GM19035 (cell line): ENCODE measurements around the gene FOSL2.

Experiments used
- ATAC-seq: cut with Tn5 transposase; IDR thresholded peaks from one replicate; pipeline ENCODE4 v1.9.1; 2021; ENCODE audit not compliant: unreplicated experiment

The FOSL2 gene

GRCh38 chr2:28408764-28409599, 16.3 kb downstream of the FOSL2 start:
- ATAC-seq = no peak

- no peak for ATAC-seq
Observed at GRCh38 chr2:28411166-28411755, 18.6 kb downstream of the FOSL2 start.

GRCh38 chr2:28411956-28412609, 19.4 kb downstream of the FOSL2 start:
- no peak for ATAC-seq

- ATAC-seq = no peak
Observed at GRCh38 chr2:28412625-28413151, 20.0 kb downstream of the FOSL2 start.

- ATAC-seq = no peak
Observed at GRCh38 chr2:28413152-28413898, 20.7 kb downstream of the FOSL2 start.

GRCh38 chr2:28413899-28414295, 21.2 kb downstream of the FOSL2 start:
- ATAC-seq = no peak

GRCh38 chr2:28414583-28414982, 21.9 kb downstream of the FOSL2 start:
- ATAC-seq = no peak

- no peak for ATAC-seq
Observed at GRCh38 chr2:28415010-28415409, 22.4 kb downstream of the FOSL2 start.

GRCh38 chr2:28415715-28416114, 23.1 kb downstream of the FOSL2 start:
- no peak for ATAC-seq

- no peak for ATAC-seq
Observed at GRCh38 chr2:28419003-28419402, 26.3 kb downstream of the FOSL2 start.

GRCh38 chr2:28419443-28420270, 27.0 kb downstream of the FOSL2 start:
- ATAC-seq = no peak

- no peak for ATAC-seq
Observed at GRCh38 chr2:28420722-28421121, 28.1 kb downstream of the FOSL2 start.

- ATAC-seq = no peak
Observed at GRCh38 chr2:28422908-28423741, 30.5 kb downstream of the FOSL2 start.

- ATAC-seq = no peak
Observed at GRCh38 chr2:28423856-28424605, 31.4 kb downstream of the FOSL2 start.

GRCh38 chr2:28424799-28425463, 32.3 kb downstream of the FOSL2 start:
- ATAC-seq = no peak

GRCh38 chr2:28425464-28425835, 32.8 kb downstream of the FOSL2 start:
- no peak for ATAC-seq

GRCh38 chr2:28427741-28428415, 35.2 kb downstream of the FOSL2 start:
- no peak for ATAC-seq

GRCh38 chr2:28428486-28428885, 35.8 kb downstream of the FOSL2 start:
- ATAC-seq = no peak
